Tibial nerve (tissue), 4 donors: ENCODE results near the gene BNC2. TPM values are rescaled to one million over a fixed set of nuclear protein-coding genes. Genes with fewer than 3 reads are reported as not detected.

ENCODE experiments used
- DNase-seq, 2 donors: peaks; one replicate each; pipeline ENCODE4 v3.0.0-alpha.2; 2019; ENCODE audit warnings: low spot score in 2 of 2
- H3K27ac ChIP-seq, 4 donors: fragments of 200-600 bp; sonication (generic) in 3 of 4; one replicate each; pipeline ENCODE4 v1.5.1; 2017 to 2019; ENCODE audit warnings: mild to moderate bottlenecking in 1 of 4
- H3K27me3 ChIP-seq, 2 donors: fragments of 200-600 bp; sonication (generic) in 1 of 2; one replicate each; pipeline versions ENCODE4 v1.5.1 to v1.6.0; 2017 to 2019
- H3K36me3 ChIP-seq, 3 donors: fragments of 200-600 bp; sonication (generic); one replicate each; pipeline ENCODE4 v1.5.1; 2018 to 2019
- H3K4me1 ChIP-seq, 4 donors: fragments of 200-600 bp; sonication (generic) in 3 of 4; one replicate each; pipeline ENCODE4 v1.5.1; 2017 to 2019
- H3K4me3 ChIP-seq, 4 donors: fragments of 200-600 bp; sonication (generic) in 3 of 4; one replicate each; pipeline ENCODE4 v1.5.1; 2017 to 2019; ENCODE audit warnings: mild to moderate bottlenecking in 1 of 4, moderate library complexity in 1 of 4
- H3K9me3 ChIP-seq, 4 donors: fragments of 200-600 bp; sonication (generic) in 3 of 4; one replicate each; pipeline ENCODE4 v1.5.1; 2017 to 2019
- EP300 ChIP-seq, 2 donors: sonication (generic); formaldehyde crosslinking; IDR thresholded peaks; one replicate each; pipeline ENCODE4 v1.6.1; 2017; ENCODE audit warnings: antibody characterized with exemption in 2 of 2, mild to moderate bottlenecking in 1 of 2
- POLR2A ChIP-seq, 2 donors: fragments of 450-650 bp; IDR thresholded peaks; one replicate each; pipeline ENCODE4 v1.6.1; 2017; ENCODE audit warnings: antibody characterized with exemption in 2 of 2, mild to moderate bottlenecking in 2 of 2, moderate library complexity in 2 of 2
- WGBS, 2 donors: methylation state at CpG; one replicate each; pipeline ENCODE4 v1.1.5; 2018; 5-methylcytosine and 5-hydroxymethylcytosine counted together
- total RNA-seq, 4 donors: library from RNA; depleted of rRNA; stranded (reverse); fragments of >200 nt; gene quantifications; one replicate each; pipeline ENCODE4 v1.1.0, GENCODE V29; 2016
- TF ChIP-seq, protein P1 (sequence below), 5 experiments: fragments of 200-600 bp in 3 of 5; fragments of 450-650 bp in 2 of 5; sonication (generic) in 3 of 5; IDR thresholded peaks; one replicate each; pipeline ENCODE4 v1.5.1; 2016 to 2019; ENCODE audit warnings: antibody characterized with exemption in 5 of 5, mild to moderate bottlenecking in 3 of 5, moderate library complexity in 2 of 5

BNC2 gene
- total RNA-seq, 4 donors from 2014 or later, result 69.9 to 89.6 (median 88.4) TPM

- H3K36me3 ChIP-seq, result no peaks in the 10 kb centered on the region
- H3K9me3 ChIP-seq, result no peaks in the 10 kb centered on the region
- TF ChIP-seq POLR2A (IDR thresholded peaks at IDR 0.05) (no peak), EP300 (IDR thresholded peaks at IDR 0.05) (no peak)
- TF ChIP-seq, protein P1, sequence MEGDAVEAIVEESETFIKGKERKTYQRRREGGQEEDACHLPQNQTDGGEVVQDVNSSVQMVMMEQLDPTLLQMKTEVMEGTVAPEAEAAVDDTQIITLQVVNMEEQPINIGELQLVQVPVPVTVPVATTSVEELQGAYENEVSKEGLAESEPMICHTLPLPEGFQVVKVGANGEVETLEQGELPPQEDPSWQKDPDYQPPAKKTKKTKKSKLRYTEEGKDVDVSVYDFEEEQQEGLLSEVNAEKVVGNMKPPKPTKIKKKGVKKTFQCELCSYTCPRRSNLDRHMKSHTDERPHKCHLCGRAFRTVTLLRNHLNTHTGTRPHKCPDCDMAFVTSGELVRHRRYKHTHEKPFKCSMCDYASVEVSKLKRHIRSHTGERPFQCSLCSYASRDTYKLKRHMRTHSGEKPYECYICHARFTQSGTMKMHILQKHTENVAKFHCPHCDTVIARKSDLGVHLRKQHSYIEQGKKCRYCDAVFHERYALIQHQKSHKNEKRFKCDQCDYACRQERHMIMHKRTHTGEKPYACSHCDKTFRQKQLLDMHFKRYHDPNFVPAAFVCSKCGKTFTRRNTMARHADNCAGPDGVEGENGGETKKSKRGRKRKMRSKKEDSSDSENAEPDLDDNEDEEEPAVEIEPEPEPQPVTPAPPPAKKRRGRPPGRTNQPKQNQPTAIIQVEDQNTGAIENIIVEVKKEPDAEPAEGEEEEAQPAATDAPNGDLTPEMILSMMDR (IDR thresholded peaks at IDR 0.05), result no peak
- DNase-seq, result no peak
- 68 to 70% methylated on average over 2 of the region's 2 CpGs for WGBS, 2 donors
- peaks cover 0 to 9% (median 0%) of the 10 kb centered on the region in 4 donors for H3K4me1 ChIP-seq
- H3K27ac ChIP-seq, result no peak overlapping the region
- no peak overlapping the region for H3K4me3 ChIP-seq
- H3K27me3 ChIP-seq, result no peaks in the 10 kb centered on the region
Observed at GRCh38 chr9:16501141-16501540, 369.3 kb downstream of the BNC2 start.

GRCh38 chr9:16500386-16500785, 370.1 kb downstream of the BNC2 start:
- TF ChIP-seq, protein P1 (IDR thresholded peaks at IDR 0.05), result no peak
- no peak for TF ChIP-seq EP300 (IDR thresholded peaks at IDR 0.05)
- TF ChIP-seq POLR2A (IDR thresholded peaks at IDR 0.05), result no peak
- H3K9me3 ChIP-seq, result no peaks in the 10 kb centered on the region
- H3K4me3 ChIP-seq, result no peak overlapping the region
- no peaks in the 10 kb centered on the region for H3K27me3 ChIP-seq
- WGBS, 2 donors, result 77 to 80% methylated on average over 2 of the region's 2 CpGs
- no peaks in the 10 kb centered on the region for H3K36me3 ChIP-seq
- no peak overlapping the region for H3K27ac ChIP-seq
- peaks cover 0 to 4% (median 0%) of the 10 kb centered on the region in 4 donors for H3K4me1 ChIP-seq
- DNase-seq, result no peak

GRCh38 chr9:16499892-16500291, 370.6 kb downstream of the BNC2 start:
- Histone ChIP-seq H3K4me3 (no peak overlapping the region), H3K4me1 (no peaks in the 10 kb centered on the region), H3K27ac (no peak overlapping the region), H3K27me3 (no peaks in the 10 kb centered on the region), H3K36me3 (no peaks in the 10 kb centered on the region), H3K9me3 (no peaks in the 10 kb centered on the region)
- no peak for DNase-seq
- TF ChIP-seq, protein P1 (IDR thresholded peaks at IDR 0.05), result no peak
- no peak for TF ChIP-seq POLR2A (IDR thresholded peaks at IDR 0.05)
- TF ChIP-seq EP300 (IDR thresholded peaks at IDR 0.05), result no peak

DNA sequence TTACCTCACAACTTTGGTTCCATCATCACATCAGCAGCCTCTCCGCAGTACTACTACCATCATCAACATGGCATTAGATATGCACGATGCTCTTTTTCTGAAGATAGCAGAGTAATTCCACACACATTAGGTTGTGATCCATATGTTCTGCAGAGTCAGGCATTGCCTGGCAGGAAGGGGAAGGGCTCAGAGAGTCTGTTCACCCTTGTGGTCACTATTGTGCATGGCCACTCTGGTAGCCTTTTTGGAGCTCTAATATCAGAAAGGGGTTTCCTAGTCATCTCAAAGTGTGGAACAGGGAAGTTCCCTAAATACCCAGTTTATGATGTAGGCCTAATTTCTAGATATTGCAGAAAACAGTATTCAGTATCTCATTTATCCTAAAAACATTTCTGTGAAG, 373.6 kb downstream of the BNC2 start:
- TF ChIP-seq POLR2A (IDR thresholded peaks at IDR 0.05), result no peak
- no peak for TF ChIP-seq EP300 (IDR thresholded peaks at IDR 0.05)
- TF ChIP-seq, protein P1 (IDR thresholded peaks at IDR 0.05), result no peak
- DNase-seq, result no peak
- no peaks in the 10 kb centered on the region for H3K4me1 ChIP-seq
- no peaks in the 10 kb centered on the region for H3K9me3 ChIP-seq
- no peak overlapping the region for H3K4me3 ChIP-seq
- no peak overlapping the region for H3K27ac ChIP-seq
- 93 to 98% methylated on average over 2 of the region's 2 CpGs for WGBS, 2 donors
- no peaks in the 10 kb centered on the region for H3K36me3 ChIP-seq
- H3K27me3 ChIP-seq, result no peaks in the 10 kb centered on the region

DNA sequence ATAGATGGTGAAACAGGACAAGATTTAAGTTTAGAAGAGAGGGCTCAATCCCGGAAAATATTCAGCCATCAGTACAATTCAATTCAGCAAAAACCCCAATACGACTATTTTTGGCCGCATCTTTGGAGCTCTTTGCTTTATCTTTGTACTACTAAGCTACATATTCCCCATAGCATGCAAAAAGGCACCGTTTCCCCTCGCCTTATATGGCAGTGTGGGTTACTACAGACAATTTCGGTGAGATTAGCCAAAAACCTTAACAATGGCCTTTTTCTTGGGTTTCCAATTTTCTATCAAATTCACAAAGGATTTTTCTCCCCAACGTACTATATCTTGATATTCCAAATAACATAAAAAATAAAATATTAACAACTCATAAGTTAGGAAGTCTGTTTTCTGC, 382.6 kb downstream of the BNC2 start:
- no peak for TF ChIP-seq POLR2A (IDR thresholded peaks at IDR 0.05)
- Histone ChIP-seq H3K4me1 (peaks cover 0 to 24% (median 0%) of the 10 kb centered on the region in 4 donors), H3K9me3 (no peaks in the 10 kb centered on the region), H3K4me3 (no peak overlapping the region), H3K27ac (no peak overlapping the region), H3K36me3 (no peaks in the 10 kb centered on the region), H3K27me3 (no peaks in the 10 kb centered on the region)
- no peak for DNase-seq
- 49 to 52% methylated on average over 7 of the region's 7 CpGs for WGBS, 2 donors
